Fibroblast of skin of back (primary cell): Measurements from ENCODE around the gene ITGB2.

Experiments
- DNase-seq: peaks from one replicate; pipeline ENCODE4 v3.0.0-alpha.2; 2013

Gene ITGB2

DNA sequence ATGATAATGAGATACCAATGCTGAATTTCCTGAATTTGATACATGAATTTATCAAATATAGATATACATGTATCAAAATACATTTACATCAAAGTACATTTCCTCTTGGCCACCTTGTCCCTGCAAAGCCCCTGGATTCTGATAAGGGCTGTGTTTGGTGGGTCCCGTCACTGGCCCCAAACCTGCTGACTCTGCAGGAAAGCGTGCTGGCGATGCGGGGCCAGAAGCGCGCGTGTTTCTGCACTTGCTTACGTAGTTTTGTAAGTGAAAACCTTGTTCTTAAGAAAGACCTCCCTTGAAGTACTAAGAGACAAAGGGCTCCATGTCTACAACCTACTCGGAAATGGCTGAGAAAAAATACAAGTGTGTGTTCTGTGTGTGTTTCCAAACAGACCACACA lies 11.0 kb downstream of the ITGB2 start:
- no peak for DNase-seq

DNA sequence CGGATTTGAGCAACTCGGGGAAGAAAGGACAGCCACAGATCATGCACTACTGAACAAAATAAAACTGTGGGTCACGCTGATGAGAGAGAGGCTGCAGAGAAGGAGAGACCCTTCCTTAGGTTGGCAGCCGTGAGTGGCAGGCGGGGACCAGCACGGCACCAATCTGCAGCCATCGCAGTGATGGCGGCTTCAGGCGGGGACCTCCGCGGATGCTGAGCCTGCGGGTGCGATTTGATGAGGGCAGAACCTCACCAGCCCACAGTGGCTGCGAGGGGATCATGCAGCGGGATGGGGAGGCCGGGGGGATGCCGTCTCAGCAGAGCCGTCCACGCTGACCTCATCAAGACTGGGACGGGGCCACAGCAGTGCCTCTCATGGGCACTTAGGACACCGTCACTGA lies 11.8 kb downstream of the ITGB2 start:
- DNase-seq = no peak

DNA sequence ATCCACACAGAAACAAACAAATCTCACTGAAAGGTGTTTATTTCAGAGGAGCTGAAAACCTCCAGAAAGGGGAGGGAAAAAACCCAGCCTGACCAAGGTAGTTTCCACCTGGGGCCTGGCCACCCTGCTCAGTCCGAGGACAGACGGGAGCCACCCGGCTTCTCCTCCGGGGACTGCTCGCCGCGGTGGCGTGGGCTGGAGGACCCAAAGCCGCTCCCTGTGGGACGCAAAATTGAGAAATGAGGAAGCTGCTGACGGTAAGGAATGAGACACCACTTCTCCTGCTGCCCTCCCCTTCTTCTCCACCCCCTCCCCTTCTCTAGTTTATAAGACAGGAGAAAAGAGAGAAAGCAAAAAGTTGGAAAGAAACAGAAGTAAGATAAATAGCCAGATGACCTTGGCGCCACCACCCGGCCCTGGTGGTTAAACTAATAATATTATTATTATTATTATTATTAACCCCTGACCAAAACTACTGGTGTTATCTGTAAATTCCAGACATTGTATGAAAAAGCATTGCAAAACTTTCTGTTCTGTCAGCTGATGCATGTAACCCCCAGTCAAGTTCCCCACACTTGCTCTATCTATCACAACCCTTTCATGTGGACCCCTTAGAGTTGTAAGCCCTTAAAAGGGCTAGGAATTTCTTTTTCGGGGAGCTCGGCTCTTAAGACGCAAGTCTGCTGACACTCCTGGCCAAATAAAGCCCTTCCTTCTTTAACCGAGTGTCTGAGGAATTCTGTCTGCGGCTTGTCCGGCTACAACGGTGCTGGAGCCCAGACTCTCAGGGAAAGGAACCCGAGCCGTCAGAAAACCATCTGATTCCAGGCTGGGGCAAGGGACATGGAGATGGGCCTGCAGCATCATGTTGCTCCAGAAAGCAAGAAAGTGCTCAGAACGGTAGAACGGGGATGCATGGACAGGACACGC lies 12.5 kb downstream of the ITGB2 start:
- DNase-seq = no peak

- DNase-seq = no peak
Observed at GRCh38 chr21:44907225-44907965, 13.3 kb downstream of the ITGB2 start.

- no peak for DNase-seq
Observed at GRCh38 chr21:44905728-44906090, 15.0 kb downstream of the ITGB2 start.

GRCh38 chr21:44905016-44905727 lies 15.5 kb downstream of the ITGB2 start:
- DNase-seq = no peak

DNA sequence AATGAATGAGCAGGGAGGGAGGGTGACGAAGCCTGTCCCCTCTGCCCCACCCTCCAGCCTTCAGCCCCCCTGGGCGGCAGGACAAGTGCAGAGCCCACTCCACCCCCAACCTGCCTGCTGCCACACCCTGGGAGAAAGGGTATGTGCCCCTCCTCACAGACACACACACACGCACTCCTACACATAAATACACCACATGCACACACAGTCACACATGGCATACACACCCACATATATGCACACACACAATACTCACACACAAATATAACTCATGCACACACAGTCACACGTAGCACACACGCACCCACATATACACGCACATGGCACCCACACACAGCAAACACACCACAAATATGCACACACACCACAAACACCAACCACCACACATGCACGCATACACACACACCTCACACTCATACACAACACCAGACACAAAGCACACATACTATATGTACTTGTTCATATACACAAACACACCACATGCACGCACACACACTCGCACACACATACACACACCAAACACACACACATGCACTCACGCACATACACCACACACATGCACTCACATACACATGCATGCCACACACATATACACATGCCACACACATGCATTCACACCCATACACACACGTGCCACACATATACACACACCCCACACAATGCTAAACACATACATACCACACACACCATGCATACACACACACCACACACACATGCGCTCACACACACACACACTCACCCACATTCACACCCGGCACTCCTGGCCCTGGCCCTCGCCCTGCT lies 16.4 kb downstream of the ITGB2 start:
- no peak for DNase-seq

- DNase-seq = no peak
Observed at GRCh38 chr21:44903689-44904088, 17.0 kb downstream of the ITGB2 start.

DNA sequence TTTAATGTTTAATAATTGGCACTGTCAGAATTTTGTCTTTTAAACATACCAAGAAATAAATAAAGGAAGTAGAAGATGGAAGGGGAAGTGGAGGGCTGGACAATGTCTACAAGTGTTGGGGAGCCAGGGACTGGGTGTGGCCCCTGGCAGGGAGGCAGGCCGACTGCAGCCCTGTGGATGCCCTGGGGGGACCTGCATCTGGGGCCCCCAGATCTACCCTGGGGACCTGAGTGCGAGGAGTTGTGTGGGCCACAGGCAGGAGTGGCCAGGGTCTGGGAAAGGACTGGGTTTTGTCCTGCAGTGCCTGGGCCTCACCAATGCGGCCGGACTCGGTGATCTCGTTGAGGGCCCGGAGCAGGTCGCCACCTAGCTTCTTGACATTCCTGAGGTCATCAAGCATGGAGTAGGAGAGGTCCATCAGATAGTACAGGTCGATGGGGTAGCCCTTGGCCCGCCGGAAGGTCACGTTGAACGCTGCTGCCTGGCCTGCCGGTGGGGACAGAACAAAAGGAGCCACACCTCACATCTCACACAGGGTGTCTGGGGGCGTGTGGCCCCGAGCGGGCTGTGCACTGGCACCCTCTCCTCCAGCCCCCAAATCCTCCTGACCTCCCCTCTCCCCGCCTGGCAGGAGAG lies 17.5 kb downstream of the ITGB2 start:
- no peak for DNase-seq

DNA sequence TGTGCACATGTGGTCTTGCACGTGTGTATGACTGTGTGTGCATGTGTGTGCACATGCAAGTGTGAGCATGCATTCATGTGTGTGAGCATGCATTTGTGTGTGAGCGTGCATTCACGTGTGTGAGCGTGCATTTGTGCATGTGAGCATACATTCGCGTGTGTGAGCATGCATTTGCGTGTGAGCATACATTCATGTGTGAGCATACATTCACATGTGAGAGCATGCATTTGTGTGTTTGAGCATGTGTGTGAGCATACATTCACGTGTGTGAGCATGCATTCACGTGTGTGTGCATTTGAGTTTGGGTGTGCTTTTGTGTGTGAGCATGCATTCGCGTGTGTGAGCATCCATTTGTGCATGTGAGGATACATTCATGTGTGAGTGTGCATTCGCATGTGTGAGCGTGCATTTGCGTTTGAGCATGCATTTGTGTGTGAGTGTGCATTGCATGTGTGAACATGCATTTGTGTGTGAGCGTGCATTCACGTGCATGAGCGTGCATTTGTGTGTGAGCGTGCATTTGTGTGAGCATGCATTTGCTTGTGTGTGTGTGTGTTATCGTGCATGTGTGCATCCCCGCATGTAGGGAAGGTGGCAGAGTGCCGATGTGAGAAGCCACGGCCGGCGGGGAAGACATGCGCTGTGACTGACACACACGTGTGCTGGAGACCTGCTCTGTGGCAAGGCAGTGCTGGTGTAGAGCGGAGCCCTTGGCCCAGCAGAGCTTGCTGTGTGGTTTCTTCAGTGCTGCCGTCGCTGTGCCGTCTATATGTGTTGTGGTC lies 18.2 kb downstream of the ITGB2 start:
- no peak for DNase-seq

GRCh38 chr21:44901391-44902074 lies 19.2 kb downstream of the ITGB2 start:
- DNase-seq = no peak

GRCh38 chr21:44900559-44901251 lies 20.0 kb downstream of the ITGB2 start:
- no peak for DNase-seq

GRCh38 chr21:44899768-44900558 lies 20.7 kb downstream of the ITGB2 start:
- no peak for DNase-seq

GRCh38 chr21:44898851-44899767 lies 21.6 kb downstream of the ITGB2 start:
- DNase-seq = no peak

- no peak for DNase-seq
Observed at GRCh38 chr21:44898011-44898488, 22.6 kb downstream of the ITGB2 start.

GRCh38 chr21:44897326-44898010 lies 23.2 kb downstream of the ITGB2 start:
- no peak for DNase-seq
